MCF 10A (cell line): ENCODE measurements around the gene NEURL1. TPM values are rescaled to one million over a fixed set of nuclear protein-coding genes. Genes with fewer than 3 reads are reported as not detected.
A peak's percentile ranks its signal among the peaks of the same experiment; 100 is the strongest.

Experiments used
- BruUV-seq: library from RNA; stranded (reverse); fragments of 400-500 nt; replicated peaks from 2 replicates; lab custom pipeline; 2021; lab: Mats Ljungman, UMichigan
- CTCF ChIA-PET: fragments of 300-600 bp; sonication (Branson Sonifier 250); formaldehyde crosslinking; extraction: SDS; loops from one replicate; lab custom pipeline; 2021; ENCODE audit warnings: antibody characterized with exemption, inconsistent platforms; lab: Yijun Ruan, JAX
- POLR2A ChIA-PET: fragments of 300-600, 350-650 bp; sonication (Branson Sonifier 250); formaldehyde crosslinking; extraction: SDS; loops from one replicate; lab custom pipeline; 2020; ENCODE audit warnings: antibody characterized with exemption, inconsistent platforms; lab: Yijun Ruan, JAX
- DNase-seq: peaks from one replicate; pipeline ENCODE4 v3.0.0-alpha.2; 2018; ENCODE audit not compliant: unreplicated experiment
- H3K27ac Mint-ChIP-seq: one replicate; pipeline ENCODE4 v1.8.0; 2022; ENCODE audit warnings: mild to moderate bottlenecking, low read depth, mixed read lengths; ENCODE audit not compliant: unreplicated experiment
- H3K27me3 Mint-ChIP-seq: one replicate; pipeline ENCODE4 v1.8.0; 2022; ENCODE audit warnings: mixed read lengths; ENCODE audit not compliant: insufficient read depth, unreplicated experiment
- H3K36me3 Mint-ChIP-seq: one replicate; pipeline ENCODE4 v1.8.0; 2022; ENCODE audit warnings: mild to moderate bottlenecking, moderate library complexity, mixed read lengths; ENCODE audit not compliant: insufficient read depth, unreplicated experiment
- H3K4me1 Mint-ChIP-seq: one replicate; pipeline ENCODE4 v1.8.0; 2022; ENCODE audit warnings: mixed read lengths; ENCODE audit not compliant: insufficient read depth, unreplicated experiment
- H3K4me3 Mint-ChIP-seq: one replicate; pipeline ENCODE4 v1.8.0; 2022; ENCODE audit warnings: mild to moderate bottlenecking, moderate library complexity, mixed read lengths; ENCODE audit not compliant: unreplicated experiment
- H3K9me3 Mint-ChIP-seq: one replicate; pipeline ENCODE4 v1.8.0; 2022; ENCODE audit warnings: mixed read lengths; ENCODE audit not compliant: unreplicated experiment
- intact Hi-C: fragments of 100-400 bp; cut with micrococcal nuclease; formaldehyde crosslinking; loops from 2 replicates; pipeline ENCODE4 v1.14.1; 2022
- total RNA-seq: library from RNA; stranded (reverse); gene quantifications from 2 replicates; pipeline ENCODE4 v1.2.3, GENCODE V29; 2022
- TF ChIP-seq, protein P1 (sequence below): fragments of 200-600 bp; IDR thresholded peaks from one replicate; pipeline ENCODE4 v1.8.0; 2022; ENCODE audit warnings: antibody characterized with exemption, mild to moderate bottlenecking; ENCODE audit not compliant: unreplicated experiment

The NEURL1 gene
- total RNA-seq, 1 experiment from 2014 or later, result not detected

DNA sequence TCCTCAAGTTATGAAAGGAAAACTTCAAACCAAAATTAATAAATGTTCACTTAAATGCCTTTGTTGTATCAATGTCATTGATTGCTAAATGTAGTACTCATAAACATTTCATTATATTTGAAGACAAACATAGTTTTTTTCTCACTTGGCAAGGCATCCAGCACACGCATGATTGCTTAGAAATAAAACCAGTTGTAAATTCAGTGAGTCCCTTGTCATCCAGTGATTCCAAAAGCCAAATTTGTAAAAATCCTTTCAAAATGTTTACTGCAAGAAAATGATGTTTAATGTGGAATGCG, 6.1 kb upstream of the NEURL1 start:
- H3K9me3 Mint-ChIP-seq, result no peaks in the 10 kb centered on the region
- no peak overlapping the region for H3K27ac Mint-ChIP-seq
- H3K4me1 Mint-ChIP-seq, result peaks cover 17% of the 10 kb centered on the region
- TF ChIP-seq, protein P1, sequence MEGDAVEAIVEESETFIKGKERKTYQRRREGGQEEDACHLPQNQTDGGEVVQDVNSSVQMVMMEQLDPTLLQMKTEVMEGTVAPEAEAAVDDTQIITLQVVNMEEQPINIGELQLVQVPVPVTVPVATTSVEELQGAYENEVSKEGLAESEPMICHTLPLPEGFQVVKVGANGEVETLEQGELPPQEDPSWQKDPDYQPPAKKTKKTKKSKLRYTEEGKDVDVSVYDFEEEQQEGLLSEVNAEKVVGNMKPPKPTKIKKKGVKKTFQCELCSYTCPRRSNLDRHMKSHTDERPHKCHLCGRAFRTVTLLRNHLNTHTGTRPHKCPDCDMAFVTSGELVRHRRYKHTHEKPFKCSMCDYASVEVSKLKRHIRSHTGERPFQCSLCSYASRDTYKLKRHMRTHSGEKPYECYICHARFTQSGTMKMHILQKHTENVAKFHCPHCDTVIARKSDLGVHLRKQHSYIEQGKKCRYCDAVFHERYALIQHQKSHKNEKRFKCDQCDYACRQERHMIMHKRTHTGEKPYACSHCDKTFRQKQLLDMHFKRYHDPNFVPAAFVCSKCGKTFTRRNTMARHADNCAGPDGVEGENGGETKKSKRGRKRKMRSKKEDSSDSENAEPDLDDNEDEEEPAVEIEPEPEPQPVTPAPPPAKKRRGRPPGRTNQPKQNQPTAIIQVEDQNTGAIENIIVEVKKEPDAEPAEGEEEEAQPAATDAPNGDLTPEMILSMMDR, result no peak
- POLR2A ChIA-PET, result no interaction called here
- BruUV-seq, result no TSS peak
- no peak overlapping the region for H3K4me3 Mint-ChIP-seq
- DNase-seq, result no peak
- no peaks in the 10 kb centered on the region for H3K27me3 Mint-ChIP-seq
- CTCF ChIA-PET, result interaction anchor here (3.1 kb wide), 1 partner anchor 71 kb away, joined by 48 read pairs; no protein-coding TSS in a partner anchor
- H3K36me3 Mint-ChIP-seq, result no peaks in the 10 kb centered on the region
- intact Hi-C loops, result loop anchor here (5.0 to 10.0 kb wide), 2 partner anchors 423 to 570 kb away; partner anchors contain the start of gene CNNM2

DNA sequence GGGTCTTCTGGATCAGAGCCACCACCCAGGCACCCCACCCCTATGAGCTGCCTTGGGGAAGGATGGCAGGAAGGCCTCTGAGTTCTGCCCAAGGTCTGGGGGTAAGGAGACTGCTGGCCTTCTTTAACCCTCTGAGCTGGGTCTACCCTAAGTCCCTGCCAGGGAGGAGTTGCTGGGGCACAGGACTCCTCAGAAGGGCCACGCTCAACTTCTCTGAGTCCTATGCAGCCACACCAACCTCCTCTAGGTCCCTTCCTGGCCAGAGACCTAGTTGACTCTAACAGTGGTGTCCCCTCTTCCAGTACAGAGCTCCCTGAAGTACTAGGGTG, 2.6 kb upstream of the NEURL1 start:
- H3K4me1 Mint-ChIP-seq, result peaks cover 25% of the 10 kb centered on the region
- ChIA-PET POLR2A (interaction anchor here (0.6 to 1.0 kb wide), 3 partner anchors 10 to 20 kb away, joined by 3 read pairs; no protein-coding TSS in a partner anchor), CTCF (interaction anchor here (0.6 to 1.4 kb wide), 6 partner anchors 10 to 683 kb away, joined by 3 to 5 read pairs (median 3); partner anchors contain the start of gene PDCD11)
- TF ChIP-seq, protein P1, result no peak
- BruUV-seq, result no TSS peak
- H3K4me3 Mint-ChIP-seq, result no peak overlapping the region
- no peaks in the 10 kb centered on the region for H3K36me3 Mint-ChIP-seq
- no peaks in the 10 kb centered on the region for H3K9me3 Mint-ChIP-seq
- intact Hi-C loops, result no loop called here
- H3K27me3 Mint-ChIP-seq, result peaks cover 11% of the 10 kb centered on the region
- no peak for DNase-seq
- no peak overlapping the region for H3K27ac Mint-ChIP-seq

DNA sequence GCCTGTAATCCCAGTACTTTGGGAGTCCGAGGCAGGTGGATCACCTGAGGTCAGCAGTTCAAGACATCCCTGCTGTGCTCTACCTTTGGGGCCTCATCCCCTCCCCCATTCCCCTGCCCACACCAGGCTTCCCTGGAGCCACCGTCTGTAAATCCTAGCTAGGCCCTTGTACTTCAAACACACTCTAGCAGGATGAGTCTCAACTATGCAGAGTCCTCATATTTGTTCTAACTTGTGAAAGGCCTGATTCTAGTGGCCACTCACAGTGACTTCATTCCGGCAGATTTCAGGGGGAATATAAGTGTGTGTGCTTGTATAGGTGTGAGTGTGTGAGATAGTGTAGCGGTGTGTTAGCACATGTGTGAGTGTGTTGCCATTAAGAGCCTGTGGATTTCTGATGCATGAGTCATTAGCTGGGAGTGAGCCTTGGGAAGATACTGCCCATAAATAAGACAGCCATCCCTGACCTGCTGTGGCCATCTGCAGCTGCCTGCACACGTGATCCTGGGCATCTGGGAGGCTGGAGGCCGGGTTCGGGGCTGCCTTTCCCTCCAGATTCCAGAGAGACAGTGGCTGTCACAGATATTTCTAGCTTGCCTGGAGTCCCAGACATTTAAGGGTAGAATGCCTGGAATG, 1.7 kb upstream of the NEURL1 start:
- intact Hi-C loops, result no loop called here
- Mint-ChIP-seq H3K4me3 (peak overlapping the region; percentile 5), H3K36me3 (no peaks in the 10 kb centered on the region), H3K27me3 (peaks cover 17% of the 10 kb centered on the region), H3K4me1 (peaks cover 25% of the 10 kb centered on the region), H3K9me3 (no peaks in the 10 kb centered on the region), H3K27ac (peak overlapping the region; percentile 0)
- BruUV-seq, result no TSS peak
- TF ChIP-seq, protein P1, result no peak
- peak; percentile 80 for DNase-seq
- ChIA-PET POLR2A (interaction anchor here (0.7 to 1.0 kb wide), 2 partner anchors 19 to 101 kb away, joined by 3 read pairs; no protein-coding TSS in a partner anchor), CTCF (interaction anchor here (0.5 to 1.7 kb wide), 5 partner anchors 11 to 95 kb away, joined by 3 to 5 read pairs (median 3); partner anchors contain the start of gene PDCD11)

DNA sequence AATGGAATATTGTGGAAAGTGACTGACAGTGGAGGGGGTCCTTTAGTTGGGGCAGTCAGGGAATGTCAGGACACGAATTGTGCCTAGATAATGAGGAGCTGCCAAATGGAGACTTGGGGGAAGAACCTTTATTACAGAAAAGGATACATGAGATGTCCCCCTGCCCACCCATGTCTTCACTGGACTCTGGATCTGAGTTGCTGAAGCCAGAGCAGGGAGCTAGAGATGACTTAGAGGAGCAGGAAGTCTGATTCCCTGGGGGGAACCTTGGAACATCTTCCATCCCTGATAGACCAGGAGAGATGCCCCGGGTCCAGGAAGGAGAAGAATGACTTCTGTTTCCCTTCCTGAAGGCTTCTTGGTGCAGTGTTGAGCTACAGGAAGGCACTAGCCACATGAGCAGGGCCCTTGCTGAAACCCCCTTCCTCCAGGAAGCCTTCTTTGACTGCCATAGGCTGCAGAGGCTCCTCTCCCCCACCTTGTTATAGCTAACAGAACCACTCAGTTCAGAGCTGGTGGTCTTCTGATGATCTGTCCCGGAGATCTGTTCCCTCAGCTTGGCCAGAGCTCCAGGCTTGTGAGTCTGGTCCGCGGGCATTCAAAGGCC, 747 bp upstream of the NEURL1 start:
- Mint-ChIP-seq H3K27ac (no peak overlapping the region), H3K36me3 (no peaks in the 10 kb centered on the region), H3K4me1 (peaks cover 25% of the 10 kb centered on the region), H3K4me3 (peak overlapping the region; percentile 64), H3K27me3 (peaks cover 26% of the 10 kb centered on the region), H3K9me3 (no peaks in the 10 kb centered on the region)
- no TSS peak for BruUV-seq
- DNase-seq, result no peak
- intact Hi-C loops, result no loop called here
- TF ChIP-seq, protein P1, result no peak
- ChIA-PET POLR2A (interaction anchor here (0.7 to 1.5 kb wide), 3 partner anchors 96 to 476 kb away, joined by 3 to 4 read pairs (median 3); partner anchors contain the start of genes ATP5MK and PDCD11), CTCF (interaction anchor here (1.1 to 1.7 kb wide), 3 partner anchors 76 to 193 kb away, joined by 3 to 5 read pairs (median 3); no protein-coding TSS in a partner anchor)
